Adrenal gland (tissue), 5 donors: ENCODE data around the gene GALNT9.

Source experiments
- CTCF ChIP-seq, 6 experiments: fragments of 450-650 bp in 4 of 6; fragments of 200-600 bp in 2 of 6; sonication (generic) in 1 of 6; IDR thresholded peaks; 1 replicate in 5 of 6; 2 replicates in 1 of 6; pipeline versions ENCODE4 v1.5.1 to v1.8.0; 2016 to 2021; ENCODE audit warnings: antibody characterized with exemption in 6 of 6, mild to moderate bottlenecking in 2 of 6, moderate library complexity in 1 of 6
- POLR2A ChIP-seq, 2 donors: fragments of 450-650 bp; IDR thresholded peaks; one replicate each; pipeline ENCODE4 v1.6.1; 2017; ENCODE audit warnings: antibody characterized with exemption in 2 of 2, mild to moderate bottlenecking in 2 of 2, moderate library complexity in 1 of 2
- donor health status: DM: no; HTN: no; CAD: no.

DNA sequence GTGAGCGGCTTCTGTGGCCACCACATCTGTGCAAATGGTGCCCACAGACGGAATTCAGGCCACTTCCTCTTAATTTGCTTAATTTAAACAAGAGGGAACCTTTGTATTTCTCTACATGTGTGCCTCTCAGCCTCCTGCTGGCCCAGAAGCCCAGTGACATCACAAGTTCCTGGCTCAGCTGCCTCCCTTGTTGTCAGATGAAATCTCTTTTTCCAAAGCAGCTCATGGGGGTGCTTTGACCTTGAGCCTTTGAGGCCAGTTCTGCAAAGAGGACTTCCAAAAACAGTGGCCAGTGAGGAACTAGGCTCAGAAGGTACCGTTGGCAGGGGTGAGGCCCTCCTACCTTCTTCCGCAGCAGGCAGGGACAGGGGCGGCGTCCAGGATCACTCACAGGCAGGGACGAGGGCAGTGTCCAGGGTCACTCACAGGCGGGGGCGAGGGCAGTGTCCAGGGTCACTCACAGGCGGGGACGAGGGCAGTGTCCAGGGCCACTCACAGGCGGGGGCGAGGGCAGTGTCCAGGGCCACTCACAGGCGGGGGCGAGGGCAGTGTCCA is 35.0 kb upstream of the GALNT9 start:
- TF ChIP-seq CTCF (IDR thresholded peaks at IDR 0.05) (no peak), POLR2A (IDR thresholded peaks at IDR 0.05) (no peak)
